ENCODE measurements around the gene PACRG.

- no peak for TF ChIP-seq CTCF (IDR thresholded peaks at IDR 0.05)
- no peak for TF ChIP-seq POLR2A (IDR thresholded peaks at IDR 0.05)
Measured at GRCh38 chr6:163064397-163064796, 336.6 kb downstream of the PACRG start.
